Retina (tissue), 1 donor: ENCODE data around the gene WWP2.

ENCODE experiments used
- DNase-seq: peaks from one replicate; pipeline ENCODE4 v3.0.0-alpha.2; 2016

WWP2 gene

GRCh38 chr16:69859105-69859989 lies 97.2 kb downstream of the WWP2 start:
- no peak for DNase-seq

GRCh38 chr16:69860233-69861231 lies 98.4 kb downstream of the WWP2 start:
- DNase-seq = no peak

GRCh38 chr16:69861292-69862030 lies 99.3 kb downstream of the WWP2 start:
- no peak for DNase-seq

GRCh38 chr16:69863401-69864281 lies 101.5 kb downstream of the WWP2 start:
- no peak for DNase-seq

GRCh38 chr16:69865701-69866100 lies 103.6 kb downstream of the WWP2 start:
- DNase-seq = no peak

- DNase-seq = no peak
These were observed 105.8 kb downstream of the WWP2 start for GRCh38 chr16:69867784-69868560.

GRCh38 chr16:69870761-69871160 lies 108.6 kb downstream of the WWP2 start:
- DNase-seq = no peak

- DNase-seq = no peak
These were observed 109.6 kb downstream of the WWP2 start for GRCh38 chr16:69871708-69872107.

GRCh38 chr16:69872888-69873287 lies 110.8 kb downstream of the WWP2 start:
- DNase-seq = no peak

GRCh38 chr16:69873783-69874182 lies 111.7 kb downstream of the WWP2 start:
- DNase-seq = no peak

GRCh38 chr16:69874271-69874670 lies 112.1 kb downstream of the WWP2 start:
- DNase-seq = no peak

GRCh38 chr16:69880640-69881133 lies 118.6 kb downstream of the WWP2 start:
- DNase-seq = no peak

GRCh38 chr16:69881141-69881540 lies 119.0 kb downstream of the WWP2 start:
- DNase-seq = no peak

- no peak for DNase-seq
These were observed 121.6 kb downstream of the WWP2 start for GRCh38 chr16:69883744-69884143.

- no peak for DNase-seq
These were observed 123.6 kb downstream of the WWP2 start for GRCh38 chr16:69885722-69886121.

GRCh38 chr16:69886726-69887125 lies 124.6 kb downstream of the WWP2 start:
- DNase-seq = no peak

GRCh38 chr16:69888005-69888590 lies 126.0 kb downstream of the WWP2 start:
- DNase-seq = no peak

GRCh38 chr16:69889295-69889964 lies 127.3 kb downstream of the WWP2 start:
- DNase-seq = no peak

- DNase-seq = peak; percentile 84
These were observed 128.2 kb downstream of the WWP2 start for GRCh38 chr16:69890114-69890891.
